ELF-1 (cell line): Measurements from ENCODE around the gene SFTPB.
"Not testable (repeated sequence)": the region's sequence is repeated elsewhere in the genome, so short reads cannot be mapped to it uniquely, and the experiment has no call there.

ENCODE experiments used
- DNase-seq: peaks from one replicate; pipeline ENCODE4 v3.0.0-alpha.2; 2016; ENCODE audit warnings: low read depth, low spot score

Gene SFTPB

DNA sequence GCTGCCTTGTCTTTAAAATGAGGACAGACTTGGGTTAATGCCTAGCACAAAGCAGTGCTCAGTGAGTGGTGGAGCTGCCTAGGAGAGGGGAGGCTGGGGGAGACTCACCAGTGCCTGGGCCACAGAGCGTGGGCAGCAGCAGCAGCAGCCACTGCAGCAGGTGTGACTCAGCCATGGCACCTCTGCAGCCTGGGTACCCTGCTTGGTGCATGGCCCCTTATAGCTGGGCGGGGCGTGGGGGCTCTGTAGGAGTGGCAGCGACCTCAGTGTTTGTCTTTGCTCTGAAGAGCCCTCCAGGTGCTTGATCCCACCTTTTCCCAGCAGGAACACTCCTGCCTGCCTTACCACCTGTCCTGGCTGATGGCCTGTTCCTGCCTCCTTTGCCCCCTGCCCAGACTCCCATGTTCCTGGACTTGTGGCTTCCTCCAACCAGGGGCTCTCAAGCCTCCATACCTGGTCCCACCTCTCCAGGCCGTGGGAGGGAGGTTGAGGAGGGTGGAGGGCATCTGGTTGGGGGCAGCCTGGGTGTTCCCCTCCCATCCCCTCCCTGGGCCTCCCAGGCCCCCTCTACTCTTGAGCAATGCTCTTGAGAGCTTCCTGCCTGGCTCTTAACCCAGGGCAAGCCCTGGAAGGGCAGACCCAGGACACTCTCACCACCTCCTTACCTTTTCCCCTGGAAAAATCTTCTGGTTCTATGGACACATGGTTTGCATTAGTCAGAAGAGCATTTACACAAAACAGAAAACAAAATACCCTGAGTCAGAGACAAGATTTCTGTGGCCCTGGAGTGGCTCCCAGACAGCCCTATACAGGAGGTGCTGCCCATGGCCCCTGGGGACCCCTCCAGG, at the start of gene SFTPB:
SFTPB (minus strand) TSS at position 191 of the 848 bp plus-strand sequence; CDS start at position 175, 16 bp downstream.
- no peak for DNase-seq

GRCh38 chr2:85717308-85718008, 49.5 kb upstream of the SFTPB start:
- DNase-seq = no peak

DNA sequence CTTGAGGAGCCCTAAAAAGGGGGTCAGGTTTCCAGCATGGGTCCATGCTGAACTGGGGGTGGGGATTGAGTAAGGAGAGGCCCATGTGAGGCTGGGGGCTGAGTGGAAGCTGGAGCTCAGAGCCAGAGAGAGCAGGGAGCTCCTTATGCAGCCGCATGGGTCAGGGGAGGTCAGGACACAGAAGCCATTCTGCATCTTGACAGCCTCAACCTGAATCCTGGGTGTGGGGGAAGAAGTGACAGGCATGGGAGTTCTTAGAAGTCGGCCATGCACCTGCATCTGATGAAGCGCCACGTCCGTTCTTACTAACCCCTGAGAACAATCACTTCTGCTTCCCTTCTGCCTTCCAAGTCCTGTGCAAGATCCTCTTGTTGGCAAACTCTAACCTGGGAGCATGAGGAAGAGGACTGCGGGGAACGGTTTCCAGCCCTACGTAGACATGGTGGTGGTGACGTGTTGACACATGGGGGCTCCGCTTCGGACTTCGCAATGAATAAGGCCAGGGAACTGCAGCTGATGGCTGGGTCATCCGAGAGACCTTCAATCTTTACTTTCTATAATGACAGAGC, 48.4 kb upstream of the SFTPB start:
- DNase-seq = no peak

- no peak for DNase-seq
Observed at GRCh38 chr2:85714841-85715240, 46.8 kb upstream of the SFTPB start.

DNA sequence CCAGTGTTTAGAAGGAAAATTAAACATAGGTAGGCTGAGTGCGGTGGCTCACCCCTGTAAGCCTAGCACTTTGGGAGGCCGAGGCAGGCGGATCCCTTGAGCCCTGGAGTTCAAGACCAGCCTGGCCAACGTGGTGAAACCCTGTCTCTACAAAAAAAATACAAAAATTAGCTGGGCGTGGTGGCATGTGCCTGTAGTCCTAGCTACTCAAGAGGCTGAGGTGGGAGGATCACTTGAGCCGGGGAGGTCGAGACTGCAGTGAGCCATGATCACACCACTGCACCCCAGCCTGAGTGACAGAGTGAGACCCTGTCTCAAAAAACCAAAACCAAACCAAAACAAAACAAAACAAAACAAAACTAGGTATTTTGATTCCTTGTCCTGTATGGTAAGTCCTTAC, 46.4 kb upstream of the SFTPB start:
- not testable (repeated sequence) for DNase-seq

- no peak for DNase-seq
Observed at GRCh38 chr2:85713836-85714235, 45.8 kb upstream of the SFTPB start.

DNA sequence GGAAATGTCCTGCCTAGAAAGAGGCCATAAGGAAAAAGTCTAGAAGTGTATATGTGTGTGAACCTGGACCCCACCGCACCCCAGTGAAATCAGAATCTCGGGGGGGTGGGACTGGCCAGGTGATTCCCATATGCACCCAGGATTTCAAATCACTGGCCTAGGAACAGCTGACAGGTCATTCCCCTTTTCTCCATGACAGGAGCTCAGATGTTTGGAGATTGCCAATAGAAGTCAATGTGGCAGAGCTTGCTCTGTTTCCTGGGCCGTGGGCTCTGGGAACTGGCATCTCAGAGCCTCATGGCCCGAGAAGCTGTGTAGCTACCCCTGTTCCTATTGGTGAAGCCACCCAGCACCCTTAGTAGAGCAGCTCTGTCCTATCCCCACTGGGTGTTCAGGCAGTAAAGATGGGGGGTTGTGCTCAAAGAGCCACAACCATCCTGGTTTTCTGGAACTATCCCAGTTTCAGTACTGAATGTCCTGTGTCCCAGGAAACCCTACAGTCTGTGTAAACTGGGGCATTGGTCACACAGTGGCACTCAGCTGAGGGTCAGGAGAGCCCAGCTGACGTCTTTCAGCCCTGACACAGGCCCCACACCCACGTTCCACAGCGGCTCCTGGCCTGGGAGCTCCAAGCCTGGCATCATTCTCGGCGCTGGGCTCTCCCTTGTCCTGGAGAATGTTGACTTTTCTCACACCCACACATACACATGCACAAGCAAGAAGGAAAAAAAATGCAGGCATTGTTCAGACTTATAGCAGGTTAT, 45.0 kb upstream of the SFTPB start:
- DNase-seq = no peak

GRCh38 chr2:85712336-85712735, 44.3 kb upstream of the SFTPB start:
- DNase-seq = no peak

- DNase-seq = peak; percentile 60
Observed at GRCh38 chr2:85711578-85712060, 43.6 kb upstream of the SFTPB start.

GRCh38 chr2:85710687-85711577, 42.9 kb upstream of the SFTPB start:
- DNase-seq = no peak

GRCh38 chr2:85709401-85709811, 41.4 kb upstream of the SFTPB start:
- DNase-seq = no peak

GRCh38 chr2:85708641-85709040, 40.6 kb upstream of the SFTPB start:
- no peak for DNase-seq

- DNase-seq = peak; percentile 63
Observed at GRCh38 chr2:85707304-85707703, 39.3 kb upstream of the SFTPB start.

- no peak for DNase-seq
Observed at GRCh38 chr2:85706599-85707296, 38.7 kb upstream of the SFTPB start.

GRCh38 chr2:85706063-85706462, 38.1 kb upstream of the SFTPB start:
- no peak for DNase-seq

- DNase-seq = no peak
Observed at GRCh38 chr2:85705680-85706039, 37.7 kb upstream of the SFTPB start.

GRCh38 chr2:85704800-85705679, 37.0 kb upstream of the SFTPB start:
- DNase-seq = no peak

GRCh38 chr2:85704038-85704437, 36.0 kb upstream of the SFTPB start:
- no peak for DNase-seq

GRCh38 chr2:85703329-85703728, 35.3 kb upstream of the SFTPB start:
- no peak for DNase-seq
